ENCODE data around the gene TP53TG3. TPM values are rescaled to one million over a fixed set of nuclear protein-coding genes. Genes with fewer than 3 reads are reported as not detected.
"Not testable (repeated sequence)": the region's sequence is repeated elsewhere in the genome, so short reads cannot be mapped to it uniquely, and the experiment has no call there.

Gene TP53TG3
- not detected for total RNA-seq

- H3K9me3 Mint-ChIP-seq; ATAC-seq; DNase-seq (ENCODE audit: low spot score in 2 of 2); H3K36me3 Mint-ChIP-seq; H3K27ac Mint-ChIP-seq: not testable (repeated sequence)
Observed at GRCh38 chr16:32676065-32676464, at the start of gene TP53TG3. Gene TP53TG3, minus strand, starts transcription at chr16:32676165. Its CDS starts 68 bp downstream, at chr16:32676097.

GRCh38 chr16:32650876-32651275, 25.1 kb downstream of the TP53TG3 start:
- not testable (repeated sequence) for H3K27ac Mint-ChIP-seq; ATAC-seq; DNase-seq (ENCODE audit: low spot score in 2 of 2); H3K9me3 Mint-ChIP-seq; H3K36me3 Mint-ChIP-seq

GRCh38 chr16:32647562-32647961, 28.4 kb downstream of the TP53TG3 start:
- ATAC-seq; DNase-seq (ENCODE audit: low spot score in 2 of 2); H3K27ac Mint-ChIP-seq: not testable (repeated sequence)
- Mint-ChIP-seq H3K36me3 (peaks cover 12 to 15% of the 10 kb centered on the region in 2 donors), H3K9me3 (peaks cover 21 to 22% of the 10 kb centered on the region in 2 donors)

- DNase-seq (ENCODE audit: low spot score in 2 of 2); ATAC-seq: not testable (repeated sequence)
- Mint-ChIP-seq H3K9me3 (peaks cover 21 to 22% of the 10 kb centered on the region in 2 donors), H3K27ac (peak overlapping the region in 1 of 2 donors; percentile 44), H3K36me3 (peaks cover 12 to 15% of the 10 kb centered on the region in 2 donors)
Observed at GRCh38 chr16:32646780-32647179, 29.2 kb downstream of the TP53TG3 start.

GRCh38 chr16:32646177-32646576, 29.8 kb downstream of the TP53TG3 start:
- not testable (repeated sequence) for DNase-seq (ENCODE audit: low spot score in 2 of 2); ATAC-seq
- peak overlapping the region in 1 of 2 donors; percentile 62 for H3K27ac Mint-ChIP-seq

GRCh38 chr16:32645278-32645908, 30.6 kb downstream of the TP53TG3 start:
- Mint-ChIP-seq H3K9me3 (peaks cover 21 to 22% of the 10 kb centered on the region in 2 donors), H3K27ac (peak overlapping the region; percentile 62 to 84), H3K36me3 (peaks cover 12 to 15% of the 10 kb centered on the region in 2 donors)
- not testable (repeated sequence) for ATAC-seq; DNase-seq (ENCODE audit: low spot score in 2 of 2)

More at GRCh38 chr16:32646177-32646576, 29.8 kb downstream of the TP53TG3 start:
- H3K9me3 Mint-ChIP-seq, result peaks cover 21 to 22% of the 10 kb centered on the region in 2 donors
- peaks cover 12 to 15% of the 10 kb centered on the region in 2 donors for H3K36me3 Mint-ChIP-seq

GRCh38 chr16:32644715-32645114, 31.2 kb downstream of the TP53TG3 start:
- not testable (repeated sequence) for DNase-seq (ENCODE audit: low spot score in 2 of 2); ATAC-seq
- peaks cover 12 to 15% of the 10 kb centered on the region in 2 donors for H3K36me3 Mint-ChIP-seq
- peak overlapping the region; percentile 1 to 62 for H3K27ac Mint-ChIP-seq
- peaks cover 21 to 22% of the 10 kb centered on the region in 2 donors for H3K9me3 Mint-ChIP-seq

- not testable (repeated sequence) for DNase-seq (ENCODE audit: low spot score in 2 of 2); H3K36me3 Mint-ChIP-seq; ATAC-seq; H3K27ac Mint-ChIP-seq; H3K9me3 Mint-ChIP-seq
Observed at GRCh38 chr16:32637614-32638013, 38.4 kb downstream of the TP53TG3 start.

- not testable (repeated sequence) for H3K36me3 Mint-ChIP-seq; ATAC-seq; H3K27ac Mint-ChIP-seq; DNase-seq (ENCODE audit: low spot score in 2 of 2); H3K9me3 Mint-ChIP-seq
Observed at GRCh38 chr16:32632096-32632495, 43.9 kb downstream of the TP53TG3 start.

Measured in activated naive CD4-positive, alpha-beta T cell treated with anti-CD3 and anti-CD28 coated beads, Interleukin-2, amount 50 U/mL, for 72 hours (primary cell).